MM.1S (cell line): Measurements from ENCODE around the gene ST6GALNAC4.

Experiments used
- DNase-seq: peaks from one replicate; pipeline ENCODE4 v3.0.0-alpha.2; 2015
- H2AFZ ChIP-seq: fragments of 300-600 bp; sonication (generic); 2 replicates; pipeline ENCODE4 v1.6.0; 2016; ENCODE audit warnings: antibody characterized with exemption, low read length
- H3F3A ChIP-seq: fragments of 300-600 bp; sonication (generic); 2 replicates; pipeline ENCODE4 v1.6.1; 2016; ENCODE audit warnings: mild to moderate bottlenecking, antibody characterized with exemption, low read length, moderate library complexity, mixed read lengths; ENCODE audit not compliant: insufficient read depth
- H3K27ac ChIP-seq: fragments of 300-600 bp; sonication (generic); 2 replicates; pipeline ENCODE4 v1.5.1; 2016; ENCODE audit warnings: mild to moderate bottlenecking, low read length
- H3K27me3 ChIP-seq: fragments of 300-600 bp; sonication (generic); replicated peaks from 2 replicates; pipeline ENCODE4 v1.6.0; 2016; ENCODE audit warnings: low read length; ENCODE audit not compliant: insufficient read depth
- H3K36me3 ChIP-seq: fragments of 300-600 bp; sonication (generic); replicated peaks from 2 replicates; pipeline ENCODE4 v1.6.1; 2016; ENCODE audit warnings: mild to moderate bottlenecking, low read length, mixed read lengths; ENCODE audit not compliant: insufficient read depth
- H3K4me1 ChIP-seq: fragments of 300-600 bp; sonication (generic); 2 replicates; pipeline ENCODE4 v1.6.1; 2016; ENCODE audit warnings: low read length, mixed read lengths
- H3K4me2 ChIP-seq: fragments of 300-600 bp; sonication (generic); 2 replicates; pipeline ENCODE4 v1.6.0; 2016; ENCODE audit warnings: low read depth, low read length
- H3K4me3 ChIP-seq: fragments of 300-600 bp; sonication (generic); 2 replicates; pipeline ENCODE4 v1.5.1; 2016; ENCODE audit warnings: low read length, mixed read lengths
- H3K79me2 ChIP-seq: fragments of 300-600 bp; sonication (generic); 2 replicates; pipeline ENCODE4 v1.6.1; 2016; ENCODE audit warnings: mixed run types, low read length, mixed read lengths
- H3K9ac ChIP-seq: fragments of 300-600 bp; sonication (generic); 2 replicates; pipeline ENCODE4 v1.6.1; 2016; ENCODE audit warnings: low read length, mixed read lengths
- H3K9me2 ChIP-seq: fragments of 300-600 bp; sonication (generic); replicated peaks from 2 replicates; pipeline ENCODE4 v1.6.1; 2016; ENCODE audit warnings: mild to moderate bottlenecking, low read length, mixed read lengths; ENCODE audit not compliant: insufficient read depth
- H3K9me3 ChIP-seq: fragments of 300-600 bp; sonication (generic); replicated peaks from 2 replicates; pipeline ENCODE4 v1.6.1; 2016; ENCODE audit warnings: mild to moderate bottlenecking, low read length, mixed read lengths; ENCODE audit not compliant: insufficient read depth
- H4K20me1 ChIP-seq: fragments of 300-600 bp; sonication (generic); 2 replicates; pipeline ENCODE4 v1.6.1; 2016; ENCODE audit warnings: mild to moderate bottlenecking, low read length, moderate library complexity, mixed read lengths; ENCODE audit not compliant: insufficient read depth
- CTCF ChIP-seq: fragments of 300-600 bp; sonication (generic); IDR thresholded peaks from 2 replicates; pipeline ENCODE4 v1.5.1; 2016; ENCODE audit warnings: antibody characterized with exemption, low read length, mixed read lengths
- EZH2 ChIP-seq: fragments of 300-600 bp; sonication (generic); optimal IDR thresholded peaks from 2 replicates; pipeline ENCODE3; 2017; ENCODE audit warnings: low read depth, mild to moderate bottlenecking, antibody characterized with exemption, low read length, mixed read lengths
- EZH2phosphoT487 ChIP-seq: fragments of 300-600 bp; sonication (generic); IDR thresholded peaks from 2 replicates; pipeline ENCODE4 v1.6.1; 2018; ENCODE audit warnings: antibody characterized with exemption, low read length

Gene ST6GALNAC4

GRCh38 chr9:127886401-127886972 is 30.4 kb downstream of the ST6GALNAC4 start:
- DNase-seq = no peak
- Histone ChIP-seq H3K36me3 (no peaks in the 10 kb centered on the region), H3K9ac (no peak overlapping the region), H3K27me3 (no peaks in the 10 kb centered on the region), H3K4me3 (no peak overlapping the region), H3K4me1 (no peaks in the 10 kb centered on the region), H4K20me1 (no peaks in the 10 kb centered on the region), H3F3A (no peaks in the 10 kb centered on the region), H3K9me2 (no peaks in the 10 kb centered on the region), H2AFZ (no peak overlapping the region), H3K27ac (no peak overlapping the region), H3K4me2 (no peak overlapping the region), H3K9me3 (no peaks in the 10 kb centered on the region), H3K79me2 (no peaks in the 10 kb centered on the region)
- TF ChIP-seq EZH2 (no peak), CTCF (no peak), EZH2phosphoT487 (no peak)

GRCh38 chr9:127885508-127886281 is 31.1 kb downstream of the ST6GALNAC4 start:
- no peaks in the 10 kb centered on the region for H3F3A ChIP-seq
- no peaks in the 10 kb centered on the region for H3K27me3 ChIP-seq
- H3K9ac ChIP-seq = no peak overlapping the region
- no peak for DNase-seq
- no peak for TF ChIP-seq EZH2
- no peak for TF ChIP-seq CTCF
- TF ChIP-seq EZH2phosphoT487 = no peak
- H3K36me3 ChIP-seq = no peaks in the 10 kb centered on the region
- H3K4me2 ChIP-seq = no peak overlapping the region
- H3K4me3 ChIP-seq = no peak overlapping the region
- no peak overlapping the region for H3K27ac ChIP-seq
- H3K4me1 ChIP-seq = no peaks in the 10 kb centered on the region
- no peak overlapping the region for H2AFZ ChIP-seq
- H4K20me1 ChIP-seq = no peaks in the 10 kb centered on the region
- H3K9me2 ChIP-seq = no peaks in the 10 kb centered on the region
- H3K9me3 ChIP-seq = no peaks in the 10 kb centered on the region
- H3K79me2 ChIP-seq = no peaks in the 10 kb centered on the region

GRCh38 chr9:127884976-127885490 is 31.8 kb downstream of the ST6GALNAC4 start:
- no peaks in the 10 kb centered on the region for H3K36me3 ChIP-seq
- no peaks in the 10 kb centered on the region for H3K9me3 ChIP-seq
- no peak overlapping the region for H3K9ac ChIP-seq
- no peak overlapping the region for H2AFZ ChIP-seq
- TF ChIP-seq CTCF = no peak
- no peak for TF ChIP-seq EZH2
- TF ChIP-seq EZH2phosphoT487 = no peak
- H4K20me1 ChIP-seq = no peaks in the 10 kb centered on the region
- H3K79me2 ChIP-seq = no peaks in the 10 kb centered on the region
- no peak for DNase-seq
- H3K9me2 ChIP-seq = no peaks in the 10 kb centered on the region
- no peaks in the 10 kb centered on the region for H3K27me3 ChIP-seq
- H3F3A ChIP-seq = no peaks in the 10 kb centered on the region
- no peak overlapping the region for H3K4me3 ChIP-seq
- no peak overlapping the region for H3K27ac ChIP-seq
- H3K4me2 ChIP-seq = no peak overlapping the region
- H3K4me1 ChIP-seq = no peaks in the 10 kb centered on the region
